Heart left ventricle (tissue), 13 donors: ENCODE results near the gene LFNG.

Experiments
- POLR2A ChIP-seq, 2 donors: fragments of 450-650 bp; IDR thresholded peaks; one replicate each; pipeline ENCODE4 v1.6.1; 2017; ENCODE audit warnings: antibody characterized with exemption in 2 of 2, mild to moderate bottlenecking in 2 of 2, moderate library complexity in 2 of 2
- TF ChIP-seq, protein P1 (sequence below), 12 donors: fragments of 200-600 bp; sonication (generic) in 4 of 12; IDR thresholded peaks; one replicate each; pipeline versions ENCODE4 v1.5.0 to v1.8.0; 2018 to 2022; ENCODE audit warnings: antibody characterized with exemption in 12 of 12, mild to moderate bottlenecking in 5 of 12
- donor health status: ischemic (EF 13 %, LVEDD 7.1; RV severe dilation, severe dysfunction).
- donor health status: DM: no; HTN: yes; CAD: no.
- donor health status: DM: no; HTN: no; CAD: no.
- donor health status: ischemic (EF 25% LVEDD 6.9; RV normal size, moderate dysfunction).
- donor health status: ischemic (EF 25% LVEDD 5.7; RV mildly dilated, moderate dysfunction).
- donor health status: ischemic (EF 35%, LVEDD 5.7; RV mildly dilated, moderate dysfunction).
- donor health status: nonischemic (EF 11% LVEDD 7.7; RV severe dilation, severe dysfunction).
- donor health status: DM: yes; HTN: yes; CAD: no.
- donor health status: PGD.
- donor health status: ischemic (EF 29% LVEDD 5.4; RV normal size, mild dysfunction).
- donor health status: nonischemic (EF 23%, LVEDD 6.1; RV moderate dilation, normal function).

DNA sequence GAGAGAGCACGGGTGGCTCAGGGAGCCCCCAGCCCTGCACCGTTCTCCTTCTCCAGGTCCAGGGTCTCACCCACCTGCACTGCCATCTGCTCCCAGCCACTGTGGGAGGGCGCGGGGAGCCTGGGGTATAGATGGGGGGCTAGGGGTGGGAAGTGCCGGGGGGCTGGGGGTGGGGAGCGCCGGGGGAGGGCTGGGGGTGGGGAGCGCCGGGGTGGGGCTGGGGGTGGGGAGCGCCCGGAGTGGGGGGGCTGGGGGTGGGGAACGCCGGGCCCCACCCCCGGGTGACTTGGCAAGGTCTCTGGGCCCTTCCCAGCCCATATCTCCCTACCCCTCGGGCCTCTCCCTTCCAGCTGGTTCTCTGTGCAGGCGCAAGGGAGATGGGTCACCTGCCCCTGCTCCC is 43.3 kb upstream of the LFNG start, which contains the start of gene GRIFIN:
- TF ChIP-seq, protein P1, sequence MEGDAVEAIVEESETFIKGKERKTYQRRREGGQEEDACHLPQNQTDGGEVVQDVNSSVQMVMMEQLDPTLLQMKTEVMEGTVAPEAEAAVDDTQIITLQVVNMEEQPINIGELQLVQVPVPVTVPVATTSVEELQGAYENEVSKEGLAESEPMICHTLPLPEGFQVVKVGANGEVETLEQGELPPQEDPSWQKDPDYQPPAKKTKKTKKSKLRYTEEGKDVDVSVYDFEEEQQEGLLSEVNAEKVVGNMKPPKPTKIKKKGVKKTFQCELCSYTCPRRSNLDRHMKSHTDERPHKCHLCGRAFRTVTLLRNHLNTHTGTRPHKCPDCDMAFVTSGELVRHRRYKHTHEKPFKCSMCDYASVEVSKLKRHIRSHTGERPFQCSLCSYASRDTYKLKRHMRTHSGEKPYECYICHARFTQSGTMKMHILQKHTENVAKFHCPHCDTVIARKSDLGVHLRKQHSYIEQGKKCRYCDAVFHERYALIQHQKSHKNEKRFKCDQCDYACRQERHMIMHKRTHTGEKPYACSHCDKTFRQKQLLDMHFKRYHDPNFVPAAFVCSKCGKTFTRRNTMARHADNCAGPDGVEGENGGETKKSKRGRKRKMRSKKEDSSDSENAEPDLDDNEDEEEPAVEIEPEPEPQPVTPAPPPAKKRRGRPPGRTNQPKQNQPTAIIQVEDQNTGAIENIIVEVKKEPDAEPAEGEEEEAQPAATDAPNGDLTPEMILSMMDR (IDR thresholded peaks at IDR 0.05) = no peak
- TF ChIP-seq POLR2A (IDR thresholded peaks at IDR 0.05) = no peak
